Activated CD8-positive, alpha-beta memory T cell treated with anti-CD3 and anti-CD28 coated beads, Interleukin-2, amount 50 U/mL, for 1 hour (primary cell): ENCODE data around the gene OSBPL10.

Source experiments
- DNase-seq: peaks from one replicate; pipeline ENCODE4 v3.0.0-alpha.2; 2020; ENCODE audit errors: extremely low read depth

The OSBPL10 gene

GRCh38 chr3:31615071-31615875, 365.8 kb downstream of the OSBPL10 start:
- DNase-seq = no peak

GRCh38 chr3:31614162-31614921, 366.7 kb downstream of the OSBPL10 start:
- no peak for DNase-seq

GRCh38 chr3:31613654-31614053, 367.4 kb downstream of the OSBPL10 start:
- DNase-seq = no peak

- DNase-seq = no peak
These were observed 367.9 kb downstream of the OSBPL10 start for GRCh38 chr3:31613177-31613576.
